ENCODE results near the gene NOC4L.
"Not testable (repeated sequence)": the region's sequence is repeated elsewhere in the genome, so short reads cannot be mapped to it uniquely, and the experiment has no call there.

Gene NOC4L

GRCh38 chr12:132124766-132125425, 19.4 kb upstream of the NOC4L start:
- DNase-seq, result no peak

- DNase-seq, result peak; percentile 17
Observed at GRCh38 chr12:132125736-132126135, 18.5 kb upstream of the NOC4L start.

- DNase-seq, result no peak
Observed at GRCh38 chr12:132127041-132127440, 17.2 kb upstream of the NOC4L start.

- DNase-seq, result no peak
Observed at GRCh38 chr12:132129007-132129406, 15.2 kb upstream of the NOC4L start.

GRCh38 chr12:132130690-132131089, 13.6 kb upstream of the NOC4L start:
- DNase-seq, result no peak

- DNase-seq, result no peak
Observed at GRCh38 chr12:132131229-132131628, 13.0 kb upstream of the NOC4L start.

- DNase-seq, result no peak
Observed at GRCh38 chr12:132131952-132132351, 12.3 kb upstream of the NOC4L start.

- DNase-seq, result no peak
Observed at GRCh38 chr12:132132609-132133430, 11.4 kb upstream of the NOC4L start.

- peak; percentile 50 for DNase-seq
Observed at GRCh38 chr12:132133952-132134652, 10.2 kb upstream of the NOC4L start.

- DNase-seq, result not testable (repeated sequence)
Observed at GRCh38 chr12:132134653-132135183, 9.5 kb upstream of the NOC4L start.

- not testable (repeated sequence) for DNase-seq
Observed at GRCh38 chr12:132136226-132136625, 8.0 kb upstream of the NOC4L start.

- DNase-seq, result no peak
Observed at GRCh38 chr12:132137483-132138125, 6.7 kb upstream of the NOC4L start.

- no peak for DNase-seq
Observed at GRCh38 chr12:132138941-132139871, 5.1 kb upstream of the NOC4L start.

- DNase-seq, result no peak
Observed at GRCh38 chr12:132139912-132140311, 4.3 kb upstream of the NOC4L start.

- DNase-seq, result no peak
Observed at GRCh38 chr12:132140501-132140900, 3.8 kb upstream of the NOC4L start.

- no peak for DNase-seq
Observed at GRCh38 chr12:132140918-132141841, 3.1 kb upstream of the NOC4L start.

GRCh38 chr12:132141976-132142678, 2.1 kb upstream of the NOC4L start:
- no peak for DNase-seq

GRCh38 chr12:132142679-132143335, 1.4 kb upstream of the NOC4L start:
- no peak for DNase-seq

GRCh38 chr12:132143336-132144071, 753 bp upstream of the NOC4L start:
- no peak for DNase-seq

All from NCI-H82 (cell line).